ENCODE measurements around the gene DNAJA3. TPM values are rescaled to one million over a fixed set of nuclear protein-coding genes. Genes with fewer than 3 reads are reported as not detected.

DNAJA3 gene
- total and polyA plus RNA-seq, 10 of the 15 experiments (the other 5 are each of a cell fraction or from before 2014, with no cell fraction given), result 8.4 to 141 (median 60.8) TPM

GRCh38 chr16:4386451-4386805, 39.2 kb upstream of the DNAJA3 start:
- no peak overlapping the region for H3K4me3 ChIP-seq
- intact Hi-C loops (cut with micrococcal nuclease; ENCODE audit: unreplicated experiment), result no loop called here
- no peak for TF ChIP-seq ZNF622 (IDR thresholded peaks at IDR 0.05)
- TF ChIP-seq NFYA (IDR thresholded peaks at IDR 0.05; ENCODE audit: borderline replicate concordance, low read depth, low read length), result no peak
- no peak for TF ChIP-seq JUND (IDR thresholded peaks at IDR 0.05; ENCODE audit: low read depth, low read length)
- TF ChIP-seq ZNF384 (IDR thresholded peaks at IDR 0.05; ENCODE audit: borderline replicate concordance, low read depth, low read length), result no peak
- no peak for TF ChIP-seq CBFB (IDR thresholded peaks at IDR 0.05; ENCODE audit: low read depth)
- TF ChIP-seq ZSCAN29 (IDR thresholded peaks at IDR 0.05), result no peak
- no peak for TF ChIP-seq ETV6 (conservative IDR thresholded peaks at IDR 0.05 in 1 of 2, IDR thresholded peaks at IDR 0.05 in 1 of 2; ENCODE audit: borderline replicate concordance in 1 of 2, low read depth in 1 of 2)
- TF ChIP-seq SMARCA5 (IDR thresholded peaks at IDR 0.05), result no peak
- TF ChIP-seq, protein P1, sequence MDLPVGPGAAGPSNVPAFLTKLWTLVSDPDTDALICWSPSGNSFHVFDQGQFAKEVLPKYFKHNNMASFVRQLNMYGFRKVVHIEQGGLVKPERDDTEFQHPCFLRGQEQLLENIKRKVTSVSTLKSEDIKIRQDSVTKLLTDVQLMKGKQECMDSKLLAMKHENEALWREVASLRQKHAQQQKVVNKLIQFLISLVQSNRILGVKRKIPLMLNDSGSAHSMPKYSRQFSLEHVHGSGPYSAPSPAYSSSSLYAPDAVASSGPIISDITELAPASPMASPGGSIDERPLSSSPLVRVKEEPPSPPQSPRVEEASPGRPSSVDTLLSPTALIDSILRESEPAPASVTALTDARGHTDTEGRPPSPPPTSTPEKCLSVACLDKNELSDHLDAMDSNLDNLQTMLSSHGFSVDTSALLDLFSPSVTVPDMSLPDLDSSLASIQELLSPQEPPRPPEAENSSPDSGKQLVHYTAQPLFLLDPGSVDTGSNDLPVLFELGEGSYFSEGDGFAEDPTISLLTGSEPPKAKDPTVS (IDR thresholded peaks at IDR 0.05; ENCODE audit: low read depth, low read length), result no peak
- no peak for TF ChIP-seq SUZ12 (IDR thresholded peaks at IDR 0.05; ENCODE audit: unreplicated experiment)
- TF ChIP-seq TAF1 (IDR thresholded peaks at IDR 0.05; ENCODE audit: borderline replicate concordance, low read depth, low read length), result no peak
- H3K9me3 ChIP-seq (replicated peaks; ENCODE audit: control insufficient read depth, insufficient read depth, low read length), result no peaks in the 10 kb centered on the region
- H3K79me2 ChIP-seq (ENCODE audit: control insufficient read depth, insufficient read depth, low read length), result no peaks in the 10 kb centered on the region
- H3K36me3 ChIP-seq (ENCODE audit: control insufficient read depth in 2 of 2, insufficient read depth in 2 of 2, low read length in 1 of 2), result peaks cover 5 to 30% of the 10 kb centered on the region in 2 experiments; a peak in 3 of 4 replicates
- CTCF ChIA-PET, result interaction anchor here (1.6 kb wide), 1 partner anchor 16 kb away, joined by 7 read pairs; no protein-coding TSS in a partner anchor
- no peaks in the 10 kb centered on the region for H3K27me3 ChIP-seq (replicated peaks in 1 of 2; ENCODE audit: control insufficient read depth in 2 of 2, insufficient read depth in 2 of 2, low read length in 1 of 2)
- H3K27ac ChIP-seq (ENCODE audit: control insufficient read depth, insufficient read depth), result no peak overlapping the region
- ATAC-seq (no peak), DNase-seq (ENCODE audit: low read depth, low spot score) (no peak), FAIRE-seq (no peak)
- in situ Hi-C loops (cut with MboI), result no loop called here
- SMC1A ChIA-PET (ENCODE audit: uncharacterized antibody, unreplicated experiment), result no interaction called here
- H3K9ac ChIP-seq (ENCODE audit: control insufficient read depth, insufficient read depth, low read length), result no peak overlapping the region
- H4K20me1 ChIP-seq (ENCODE audit: control insufficient read depth, insufficient read depth), result no peaks in the 10 kb centered on the region
- no TSS peak for BruUV-seq (replicated peaks)
- H3K4me1 ChIP-seq (ENCODE audit: control insufficient read depth, insufficient read depth, low read length), result no peaks in the 10 kb centered on the region
- WGBS (ENCODE audit: insufficient coverage, insufficient replicate concordance, low lambda C conversion rate, missing lambda C conversion rate), result 90% methylated on average over 8 of the region's 8 CpGs
- no peak overlapping the region for H2AFZ ChIP-seq (ENCODE audit: control insufficient read depth, low read depth, low read length)
- POLR2A ChIA-PET, result no interaction called here
- H3K4me2 ChIP-seq (ENCODE audit: control insufficient read depth, insufficient read depth), result no peak overlapping the region
- RAD21 ChIA-PET (ENCODE audit: unreplicated experiment), result no interaction called here

Data from GM12878 (cell line).